Measurements from ENCODE around the gene GALNT10.
A peak's percentile ranks its signal among the peaks of the same experiment; 100 is the strongest.

GALNT10 gene

DNA sequence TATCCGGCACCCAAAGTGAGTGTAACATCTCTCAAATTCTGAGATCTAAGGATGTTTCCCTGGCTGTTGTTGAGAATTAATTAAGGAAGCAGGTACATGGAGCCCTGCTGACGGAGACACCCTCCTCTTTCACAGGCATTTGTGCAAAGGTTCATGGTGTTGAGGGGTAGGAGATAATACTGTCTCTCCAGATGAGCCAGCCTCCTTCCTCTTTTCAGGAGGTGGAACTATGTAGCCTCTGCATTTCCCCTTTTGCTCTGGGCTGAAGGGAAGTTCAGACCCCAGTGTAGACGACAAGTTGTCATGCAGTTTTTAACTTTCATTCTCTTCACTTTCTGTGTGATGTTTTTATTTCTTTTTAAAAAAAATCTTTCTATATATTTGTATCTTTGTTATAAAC lies 107.5 kb downstream of the GALNT10 start:
- DNase-seq: no peak

DNA sequence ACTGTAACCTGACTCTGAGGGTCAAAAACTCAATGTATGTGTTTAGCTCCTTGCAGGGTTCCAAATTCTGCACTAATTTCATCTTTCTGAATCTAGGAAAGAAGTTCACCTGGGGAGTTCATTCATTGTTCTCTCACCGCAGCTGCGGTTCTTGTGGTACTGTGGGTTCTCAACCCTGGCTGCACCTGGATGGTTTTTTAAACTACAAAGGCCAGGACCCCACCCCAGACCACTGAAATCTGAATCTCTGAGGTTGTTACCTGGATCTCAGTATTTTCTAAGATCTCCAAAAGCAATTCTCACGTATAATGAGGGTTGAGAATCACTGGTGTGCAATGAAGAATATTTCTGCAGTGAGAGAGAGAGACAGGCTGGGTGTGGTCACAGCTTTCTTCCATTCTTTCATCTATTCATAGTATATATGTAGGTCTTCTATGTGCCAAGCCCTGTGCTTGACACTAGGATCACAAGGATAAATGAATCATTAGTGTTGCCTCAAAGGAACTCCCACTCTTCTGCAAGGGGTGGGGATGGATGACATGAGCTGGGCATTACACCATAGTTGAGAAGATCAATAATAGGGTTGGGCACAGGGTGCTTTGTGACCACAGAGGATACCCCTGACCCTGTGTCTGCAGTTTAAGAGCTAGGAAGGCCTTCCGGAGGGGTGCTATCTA lies 109.8 kb downstream of the GALNT10 start:
- no peak for DNase-seq

DNA sequence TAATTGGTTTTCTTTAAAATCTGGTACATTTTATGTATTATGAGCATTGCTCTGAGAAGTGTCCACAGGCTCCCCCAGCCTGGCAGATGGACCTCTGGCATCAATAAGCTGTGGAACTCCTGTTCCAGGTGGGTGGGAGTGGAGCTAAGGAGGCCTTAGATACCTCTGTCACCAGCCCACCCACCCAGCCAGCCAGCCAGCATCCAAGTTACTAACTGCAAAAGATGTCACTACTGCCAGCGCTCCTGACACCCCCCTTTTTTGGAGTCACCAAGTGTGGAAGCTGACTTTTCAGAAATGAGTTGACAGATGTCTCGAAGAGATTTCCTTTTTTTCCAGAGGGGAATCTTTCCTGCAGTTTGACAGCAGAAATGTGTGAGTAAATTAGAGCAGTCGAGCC lies 111.2 kb downstream of the GALNT10 start:
- DNase-seq: no peak

DNA sequence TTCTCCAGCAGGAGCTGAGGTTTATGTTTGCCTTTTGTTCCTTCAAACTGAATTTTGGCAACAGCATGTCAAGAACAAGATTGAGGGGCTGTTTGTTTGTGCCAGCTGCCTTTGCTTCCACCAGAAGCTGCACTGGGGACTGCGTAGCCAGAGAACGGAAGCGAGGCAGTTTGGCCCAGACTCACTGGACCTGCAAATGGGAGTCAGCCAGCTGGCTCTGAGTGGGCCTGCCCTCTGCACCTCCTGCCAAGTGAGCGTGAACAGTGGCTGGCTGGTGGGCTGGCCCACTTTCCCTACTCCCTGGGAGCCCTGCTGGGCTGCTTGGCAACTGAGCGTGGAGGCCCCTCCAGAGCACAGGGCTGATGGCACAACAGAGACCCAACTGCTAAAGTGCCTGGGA lies 111.6 kb downstream of the GALNT10 start:
- DNase-seq: no peak

DNA sequence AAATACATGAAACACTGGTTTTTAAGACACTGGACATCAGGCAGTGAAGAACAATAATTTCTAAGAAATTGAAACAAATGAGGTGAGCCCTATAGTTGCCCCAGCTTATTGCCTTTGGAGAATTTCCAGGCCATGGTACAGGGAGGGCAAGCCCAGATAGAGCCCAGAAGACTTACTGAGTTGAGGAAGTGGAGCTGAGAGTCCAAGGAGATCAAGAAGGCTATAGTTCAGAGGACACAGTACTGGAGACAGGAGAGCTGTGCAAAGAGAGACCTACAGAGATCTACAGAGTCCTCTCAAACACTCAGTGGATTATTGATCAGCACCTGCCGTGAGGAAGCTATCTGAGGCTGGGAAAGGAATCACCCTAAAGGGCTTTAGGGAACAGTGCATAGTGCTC lies 112.6 kb downstream of the GALNT10 start:
- DNase-seq: no peak

DNA sequence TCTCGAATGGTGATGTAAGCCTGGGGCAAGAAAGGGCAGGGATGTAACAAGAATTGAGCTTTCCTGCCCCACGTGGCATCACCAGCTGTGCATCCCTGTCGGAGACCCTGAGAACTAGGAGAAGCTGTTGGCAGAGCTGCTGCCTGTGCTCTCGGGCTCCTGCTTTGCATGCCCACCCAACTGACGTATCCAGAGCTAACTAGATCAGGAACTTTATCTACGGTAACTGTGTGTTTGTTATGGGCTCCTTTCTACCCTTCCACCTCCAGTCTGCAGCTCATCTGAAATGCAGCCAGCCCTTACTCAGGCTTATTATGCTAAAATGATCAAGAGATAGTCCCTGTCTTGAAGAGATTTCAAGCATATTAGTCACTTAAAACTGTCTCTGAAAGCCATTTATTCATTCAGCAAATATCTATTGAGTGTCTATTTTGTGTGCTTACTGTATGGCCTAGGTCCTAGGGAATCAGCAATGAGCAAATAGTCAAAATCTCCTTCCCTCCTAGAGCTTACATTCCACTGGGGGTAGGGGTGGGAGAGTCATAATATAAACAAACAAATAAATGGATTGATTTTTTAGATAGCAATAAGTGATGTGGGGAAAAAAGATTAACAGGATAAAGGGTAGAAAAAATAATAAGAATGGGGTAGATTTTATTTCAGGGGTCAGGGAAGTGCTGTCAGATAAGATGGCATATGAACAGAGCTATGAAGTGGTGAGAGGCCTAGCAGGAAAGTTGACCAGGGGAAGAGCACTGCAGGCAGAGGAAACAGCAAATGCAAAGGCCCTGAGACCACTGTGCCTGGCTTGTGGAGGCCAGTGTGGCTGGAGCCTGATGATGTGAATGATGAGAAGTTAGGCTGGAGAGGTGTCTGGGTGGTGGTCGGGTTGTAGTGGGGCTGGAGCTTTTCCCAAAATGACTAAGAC lies 118.2 kb downstream of the GALNT10 start:
- DNase-seq: no peak

DNA sequence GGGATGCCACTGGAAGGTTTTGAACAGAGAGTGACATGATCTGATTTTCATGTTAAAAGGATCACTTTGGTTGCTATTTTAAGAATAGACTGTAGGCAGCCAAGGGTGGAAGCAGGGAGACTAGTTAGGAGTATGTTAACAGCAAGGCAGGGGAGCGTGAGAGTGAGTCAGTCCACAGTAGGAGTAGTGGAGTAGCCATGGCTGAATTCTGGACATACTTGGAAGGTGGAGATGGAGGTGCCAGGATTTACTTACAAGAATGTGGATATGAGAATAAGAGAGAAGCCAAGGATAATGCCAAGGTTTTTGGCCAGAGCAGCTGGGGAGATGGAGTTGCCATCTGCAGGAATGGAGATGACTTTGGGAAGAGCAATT lies 118.8 kb downstream of the GALNT10 start:
- no peak for DNase-seq

DNA sequence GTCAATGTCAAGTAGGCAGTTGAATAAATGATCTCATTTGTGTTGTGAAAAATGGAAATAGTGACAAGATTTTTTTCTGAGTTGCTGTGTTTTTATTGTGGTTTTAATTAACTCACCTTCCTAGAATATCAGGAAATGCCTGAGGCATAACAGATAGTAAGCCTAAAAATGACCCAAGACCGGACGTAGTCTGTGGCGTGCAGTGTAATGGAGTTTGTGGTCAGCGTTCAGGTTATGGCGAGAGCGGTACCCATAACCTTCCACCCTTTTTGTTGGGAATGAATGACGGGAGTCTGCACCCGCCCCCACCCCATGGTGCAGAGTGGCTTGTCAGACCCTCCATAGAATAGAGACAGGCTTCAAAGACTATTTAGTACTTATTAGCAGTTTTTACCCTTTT lies 119.3 kb downstream of the GALNT10 start:
- peak; percentile 17 for DNase-seq

DNA sequence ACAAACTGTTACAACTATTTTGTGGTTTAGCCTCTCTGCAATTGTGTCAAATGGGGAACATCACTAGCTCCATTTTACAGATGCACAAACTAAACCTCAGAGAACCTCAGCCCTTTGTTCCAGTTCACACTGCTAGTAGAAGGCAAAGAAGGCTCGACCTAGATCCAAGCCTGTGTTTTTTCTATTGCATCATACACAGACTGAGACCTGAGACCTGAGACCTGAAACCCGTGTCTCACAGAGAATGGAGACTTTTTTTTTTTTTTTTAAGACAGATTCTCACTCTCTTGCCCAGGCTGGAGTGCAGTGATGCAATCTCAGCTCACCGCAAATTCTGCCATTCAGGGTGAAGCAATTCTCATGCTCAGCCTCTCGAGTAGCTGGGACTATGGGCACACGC lies 120.8 kb downstream of the GALNT10 start:
- DNase-seq: peak; percentile 50

DNA sequence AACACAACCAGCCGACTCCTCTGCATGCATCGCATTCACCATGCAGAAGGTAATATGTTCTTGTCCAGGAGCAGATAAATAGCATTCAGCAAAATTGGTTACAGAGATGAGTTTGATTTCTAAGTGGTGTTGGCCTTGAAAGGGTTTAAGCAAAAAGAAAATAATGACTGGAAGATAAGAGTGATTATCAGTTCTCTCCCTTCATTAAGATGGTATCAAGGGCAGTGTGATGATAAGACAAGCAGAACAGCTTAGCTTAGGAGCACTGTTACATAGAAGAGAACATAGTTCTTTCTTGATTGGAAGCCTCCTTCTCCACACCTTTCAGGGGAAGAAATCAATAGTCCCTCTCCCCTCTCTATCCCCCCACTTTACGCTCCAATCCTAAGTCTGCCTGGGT lies 121.5 kb downstream of the GALNT10 start:
- no peak for DNase-seq

DNA sequence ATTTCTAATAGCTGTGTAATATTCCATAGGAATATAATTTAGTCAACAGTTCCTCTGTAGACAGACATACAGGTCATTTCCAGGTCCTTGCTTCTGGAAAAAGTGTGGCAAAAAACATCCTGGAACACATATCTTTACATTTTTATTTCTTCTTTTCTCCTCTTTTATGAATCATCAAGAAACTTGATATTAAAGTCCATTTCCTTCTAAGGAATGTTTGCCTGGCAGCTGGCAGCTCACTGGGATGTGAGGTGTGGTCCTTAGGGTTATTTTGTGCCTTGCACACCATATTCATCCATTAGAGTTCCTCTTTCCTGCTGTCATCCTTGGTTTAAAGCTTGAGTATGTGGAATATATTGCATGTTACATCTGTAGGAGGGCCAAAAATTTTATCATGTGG lies 122.0 kb downstream of the GALNT10 start:
- DNase-seq: no peak

DNA sequence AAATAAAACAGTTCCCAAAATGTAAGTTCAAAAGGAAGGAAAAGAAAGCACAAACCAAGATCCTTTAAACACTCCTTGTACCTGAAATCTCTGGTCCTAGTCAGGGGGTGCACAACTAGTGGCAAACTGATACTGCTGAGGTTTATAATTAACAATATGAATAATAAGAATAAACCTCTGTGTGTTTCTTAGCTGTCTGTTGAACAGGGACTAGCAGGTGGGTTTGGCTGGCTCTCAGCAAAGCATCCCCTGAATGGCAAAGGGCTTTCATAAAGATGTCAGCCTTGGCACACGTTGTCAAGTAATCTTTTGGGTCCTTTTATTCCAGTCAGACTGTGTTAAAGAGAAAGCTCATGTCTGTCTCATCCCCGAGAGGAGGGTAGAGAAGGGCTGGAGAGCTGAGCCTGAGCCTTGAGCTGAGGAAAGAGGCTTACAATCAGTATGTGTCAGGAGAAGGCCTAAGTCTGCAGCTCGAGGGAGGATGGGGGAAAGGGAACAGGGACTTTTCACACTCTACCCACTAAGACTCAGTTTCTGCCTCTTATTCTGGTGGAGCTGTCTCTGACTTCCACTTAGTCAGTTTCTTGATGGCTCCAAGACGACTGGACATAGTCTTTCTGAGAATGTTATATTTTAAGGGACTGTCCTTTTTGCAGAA lies 123.0 kb downstream of the GALNT10 start:
- no peak for DNase-seq

DNA sequence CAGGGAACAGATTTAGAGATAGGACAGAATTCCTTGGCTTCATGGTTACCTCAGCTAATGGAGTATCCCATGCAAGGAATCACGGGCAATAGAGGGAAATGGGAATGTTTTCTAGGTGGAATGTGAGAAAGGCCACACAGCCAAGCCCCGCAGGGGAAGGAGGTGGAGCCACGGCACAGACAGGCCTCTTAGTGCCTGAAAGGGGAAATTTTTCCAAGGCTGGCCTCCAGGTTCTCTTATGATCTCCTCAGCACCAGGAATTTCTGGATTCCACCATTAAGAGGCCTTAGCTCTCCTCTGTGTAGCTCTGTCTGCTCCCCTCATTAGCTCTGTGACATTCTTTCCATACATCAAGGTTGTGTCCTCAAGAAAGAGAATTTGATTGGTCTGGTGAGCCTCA lies 124.7 kb downstream of the GALNT10 start:
- no peak for DNase-seq

DNA sequence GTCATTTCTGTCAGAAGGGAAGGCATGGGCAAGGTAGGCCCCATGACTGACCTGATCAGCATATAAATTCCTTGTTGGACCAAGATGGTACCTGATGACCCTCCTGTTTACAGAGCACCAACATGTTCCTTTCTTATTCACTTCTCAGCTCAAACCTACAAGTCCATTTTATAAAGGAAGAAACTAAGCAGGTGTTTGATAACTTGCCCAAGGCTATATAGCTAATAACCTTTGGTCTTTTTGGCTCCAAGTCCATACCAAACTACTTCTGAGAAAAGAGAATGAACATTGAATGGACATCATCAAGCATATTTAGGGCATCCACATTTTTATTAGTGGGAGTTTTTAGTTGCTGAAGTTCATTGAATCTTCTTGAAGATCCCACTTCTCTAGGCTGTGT lies 125.2 kb downstream of the GALNT10 start:
- DNase-seq: no peak

DNA sequence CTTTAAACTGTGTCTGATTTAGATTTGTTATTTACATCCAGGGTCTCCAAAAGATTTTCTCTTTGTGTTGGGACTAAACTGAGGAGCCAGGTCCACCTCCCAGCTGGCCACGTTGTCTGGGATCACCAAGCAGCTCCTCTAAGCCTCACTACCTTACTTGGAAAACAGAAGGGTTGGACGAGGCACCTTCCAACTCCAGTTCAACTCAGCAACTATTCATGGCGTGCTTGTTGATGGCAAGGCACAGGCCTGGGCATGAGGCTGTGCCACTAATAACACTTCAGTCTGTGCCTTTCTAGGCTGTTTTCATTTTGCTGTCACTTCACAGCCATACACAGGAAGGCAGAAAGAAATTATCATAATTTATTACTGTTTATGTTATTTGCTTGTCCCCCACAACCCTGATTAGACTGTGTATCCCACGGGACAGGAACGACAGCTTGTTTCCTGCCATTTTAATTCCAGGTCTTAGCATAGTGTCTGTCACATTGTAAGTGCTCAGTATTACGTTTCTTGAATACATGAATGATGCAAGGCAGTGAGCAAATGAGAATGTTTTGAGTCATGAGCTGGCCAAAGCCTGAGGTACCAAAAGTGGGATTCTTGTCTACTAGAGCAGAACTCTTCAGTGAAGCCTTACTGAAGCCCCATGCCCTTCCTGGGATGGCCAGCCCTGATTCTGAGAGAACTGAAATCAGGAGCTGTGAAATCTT lies 125.8 kb downstream of the GALNT10 start:
- no peak for DNase-seq

DNA sequence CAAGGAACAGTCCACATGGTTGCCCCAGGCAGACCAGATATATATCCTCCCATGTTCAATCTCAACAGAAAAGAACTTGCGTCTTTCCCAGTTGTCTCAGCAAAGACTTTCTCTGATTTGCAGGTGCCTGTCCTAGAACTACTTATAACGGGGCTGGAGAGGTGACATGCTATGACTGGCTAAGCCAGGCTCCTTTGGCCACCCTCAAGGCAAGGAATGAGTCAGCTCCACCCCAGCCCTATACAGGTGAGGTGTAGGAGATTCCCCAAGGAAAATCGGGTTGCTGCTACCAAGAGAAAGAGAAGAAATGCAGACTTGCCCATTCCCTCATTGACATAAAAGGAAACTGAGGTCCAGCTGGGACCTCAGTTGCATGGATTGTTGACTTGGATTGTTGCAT lies 127.4 kb downstream of the GALNT10 start:
- no peak for DNase-seq

DNA sequence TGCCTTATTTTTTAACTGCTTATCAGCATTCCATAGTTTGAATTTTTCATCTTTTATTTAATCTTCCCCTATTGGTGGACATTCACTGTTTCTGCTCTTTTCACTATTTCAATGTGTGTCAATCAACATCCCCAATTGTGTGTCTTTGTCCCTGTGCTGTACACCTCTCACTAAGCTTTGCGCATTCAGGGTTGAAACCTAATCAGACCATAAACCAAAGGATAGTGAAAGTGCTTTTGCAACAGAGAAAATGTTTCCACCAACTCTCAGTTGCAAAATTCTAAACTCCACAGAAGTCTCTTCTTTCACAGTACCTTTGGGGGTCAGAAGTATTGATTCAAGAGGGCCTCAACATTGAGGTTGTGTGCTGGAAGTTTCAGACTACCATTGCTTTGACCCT lies 128.2 kb downstream of the GALNT10 start:
- DNase-seq: no peak

DNA sequence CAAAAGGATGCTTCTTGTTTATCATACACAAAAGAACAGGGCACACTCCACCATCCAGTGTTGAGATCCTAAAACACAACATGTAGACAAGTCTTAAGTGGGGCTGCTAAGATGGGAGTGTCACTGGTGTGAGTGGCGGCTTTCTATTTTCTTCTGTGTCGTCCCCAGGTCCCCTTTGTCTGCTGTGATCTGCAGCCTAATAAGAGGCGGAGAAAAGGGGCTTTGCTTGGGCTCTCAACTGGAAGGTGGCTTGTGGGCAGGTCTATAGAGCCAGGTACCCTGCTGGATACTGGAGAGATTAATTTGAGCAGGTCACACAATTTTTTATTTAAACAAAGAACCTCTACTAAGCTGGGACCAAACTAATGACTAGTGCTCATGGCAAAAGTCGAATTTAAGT lies 129.2 kb downstream of the GALNT10 start:
- no peak for DNase-seq

DNA sequence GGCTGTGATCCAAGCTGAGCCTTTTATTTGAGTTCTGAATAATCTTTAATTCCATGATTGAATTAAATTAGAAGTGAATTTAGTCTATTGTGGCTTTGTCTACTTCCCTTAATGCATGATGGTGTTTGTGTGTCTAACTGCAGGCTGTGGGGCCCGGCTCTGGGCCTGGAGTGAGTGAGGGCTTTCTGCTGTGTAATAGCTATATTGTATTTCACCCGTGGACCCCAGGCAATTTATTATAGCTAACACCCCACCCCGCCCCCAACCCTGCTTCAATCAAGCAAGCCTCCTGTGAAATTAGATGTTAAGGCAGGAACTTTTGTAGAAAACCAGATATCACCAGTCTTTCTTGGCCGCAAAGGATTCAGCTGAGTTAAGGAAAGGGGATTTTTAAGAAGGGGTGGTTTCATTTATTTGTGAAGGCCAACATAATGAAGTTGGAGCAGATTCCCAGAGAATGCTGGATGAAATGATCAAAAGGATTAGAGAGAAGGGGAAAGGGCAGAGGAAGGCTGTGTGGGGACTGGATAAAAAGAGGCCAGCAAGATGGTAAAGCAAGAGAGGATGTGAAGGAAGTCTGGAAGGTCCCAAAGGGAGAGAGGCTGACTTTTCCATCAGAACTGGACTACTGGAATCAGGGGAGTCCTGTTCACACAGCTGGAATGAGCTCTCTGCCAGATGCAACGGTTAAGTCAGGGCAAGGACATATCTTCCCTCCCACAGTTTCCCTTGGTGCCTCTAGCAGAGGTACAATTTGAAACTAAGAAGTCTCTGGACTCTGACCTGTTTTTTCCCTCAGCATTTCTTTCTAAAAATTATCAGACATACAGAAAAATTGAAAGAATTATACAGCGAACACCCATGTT lies 129.9 kb downstream of the GALNT10 start:
- DNase-seq: no peak

DNA sequence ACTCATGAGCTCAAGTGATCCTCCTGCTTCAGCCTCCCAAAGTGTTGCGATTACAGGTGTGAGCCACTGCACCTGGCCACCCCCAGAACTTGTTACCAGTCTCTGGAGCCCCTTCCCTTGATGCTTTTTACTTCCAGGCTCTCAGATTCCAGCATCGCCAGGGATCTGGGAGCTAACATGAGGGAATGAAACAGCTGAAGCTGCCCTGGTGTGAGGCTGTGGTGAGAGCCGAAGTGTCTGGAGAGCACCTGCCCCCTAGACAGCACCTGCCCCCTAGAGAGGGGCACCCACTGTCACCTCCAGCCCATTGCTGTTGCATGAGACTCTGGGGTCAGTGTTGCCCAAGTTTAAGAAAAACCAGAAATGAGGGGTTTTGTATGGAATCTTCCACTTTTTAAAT lies 131.0 kb downstream of the GALNT10 start:
- DNase-seq: no peak

DNA sequence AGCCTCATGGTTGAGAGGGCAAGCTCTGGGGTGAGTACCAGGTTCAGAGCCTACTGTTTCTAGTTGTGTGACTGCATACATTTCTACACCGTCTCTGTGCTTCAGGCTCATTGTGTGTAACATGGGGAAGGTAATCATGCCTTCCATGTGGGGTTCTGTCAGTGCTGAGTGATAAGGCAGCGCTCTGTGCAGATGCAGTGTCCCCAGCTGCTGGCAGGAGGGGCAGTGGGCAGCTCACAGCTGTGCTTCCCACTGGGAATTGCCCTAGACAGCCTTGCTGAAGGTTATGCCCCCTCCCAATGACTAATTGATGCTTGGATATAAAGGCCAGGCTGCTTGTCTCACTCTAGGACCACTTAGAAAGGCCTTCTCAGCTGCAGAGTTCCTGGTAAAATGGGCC lies 133.5 kb downstream of the GALNT10 start:
- DNase-seq: no peak

DNA sequence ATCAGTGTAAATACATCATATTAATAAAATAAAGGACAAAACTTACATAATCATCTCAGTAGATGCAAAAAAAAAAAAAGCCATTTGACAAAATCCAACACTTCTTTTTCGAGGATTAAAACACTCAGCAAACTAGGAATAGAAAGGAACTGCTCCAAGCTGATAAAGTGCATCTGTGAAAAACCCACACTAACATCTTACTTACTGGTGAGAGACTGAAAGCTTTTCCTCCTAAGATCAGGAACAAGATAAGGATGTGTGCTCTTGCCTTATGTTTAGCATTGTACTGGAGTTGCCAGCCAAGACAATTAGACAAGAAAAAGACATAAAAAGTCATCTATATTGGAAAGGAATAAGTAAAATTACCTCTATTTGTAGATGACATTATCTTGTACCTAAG lies 135.0 kb downstream of the GALNT10 start:
- no peak for DNase-seq
